AG04450 (cell line): ENCODE data around the gene RNF180. TPM values are rescaled to one million over a fixed set of nuclear protein-coding genes. Genes with fewer than 3 reads are reported as not detected.

Source experiments
- CTCF ChIA-PET: fragments of 300-600, 350-600 bp; formaldehyde crosslinking; extraction: SDS; loops from one replicate; lab custom pipeline; 2022; ENCODE audit warnings: antibody characterized with exemption, inconsistent platforms; lab: Charles Lee
- POLR2A ChIA-PET: fragments of 350-600 bp; formaldehyde crosslinking; extraction: SDS; loops from one replicate; lab custom pipeline; 2021; ENCODE audit warnings: antibody characterized with exemption, inconsistent platforms; lab: Yijun Ruan, JAX
- DNase-seq: peaks from one replicate; pipeline ENCODE4 v3.0.0-alpha.2; 2011; ENCODE audit warnings: low read depth, low spot score
- H3K27ac ChIP-seq: one replicate; pipeline ENCODE4 v1.5.1; 2012; ENCODE audit warnings: low read depth, low read length, control low read depth
- H3K27me3 ChIP-seq: one replicate; pipeline ENCODE4 v1.6.0; 2012; ENCODE audit warnings: low read length; ENCODE audit not compliant: control insufficient read depth, insufficient read depth
- H3K4me3 ChIP-seq: 2 replicates; pipeline ENCODE4 v1.5.1; 2011; ENCODE audit warnings: mild to moderate bottlenecking, low read depth, low read length, control low read depth
- H3K9me3 ChIP-seq: 2 replicates; pipeline ENCODE4 v1.5.1; 2012; ENCODE audit warnings: low read length; ENCODE audit not compliant: control insufficient read depth, insufficient read depth
- polyA plus RNA-seq: library from polyadenylated mRNA; depleted of rRNA; stranded (reverse); fragments of >200 nt; gene quantifications from 2 replicates; pipeline ENCODE4 v1.2.3, GENCODE V29; 2011
- TF ChIP-seq, protein P1 (sequence below): IDR thresholded peaks from 2 replicates; pipeline ENCODE4 v1.5.1; 2011; ENCODE audit warnings: low read depth, low read length, control low read depth, inconsistent platforms

Gene RNF180
- polyA plus RNA-seq, 1 experiment = 0.02 TPM

DNA sequence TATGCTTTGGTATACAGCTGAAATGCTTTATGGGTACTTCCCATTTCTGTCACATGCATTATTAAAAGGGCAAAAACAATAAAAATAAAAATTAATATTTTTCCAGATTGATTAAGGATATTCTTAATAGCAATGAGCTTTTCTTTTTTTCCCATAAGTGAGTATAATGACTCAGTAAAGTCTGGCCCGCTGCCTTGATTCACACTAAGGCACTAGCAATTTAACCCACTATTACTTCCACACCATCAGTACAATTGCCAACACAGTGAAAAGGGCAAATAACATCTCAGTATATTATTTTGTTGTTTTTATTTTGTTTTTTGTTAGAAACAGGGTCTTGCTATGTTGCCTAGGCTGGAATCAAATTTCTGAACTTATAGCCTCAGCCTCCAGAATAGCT is 150.1 kb downstream of the RNF180 start:
- DNase-seq = no peak
- Histone ChIP-seq H3K27ac (no peak overlapping the region), H3K27me3 (no peaks in the 10 kb centered on the region), H3K9me3 (no peaks in the 10 kb centered on the region), H3K4me3 (no peak overlapping the region)
- ChIA-PET CTCF (no interaction called here), POLR2A (no interaction called here)
- TF ChIP-seq, protein P1, sequence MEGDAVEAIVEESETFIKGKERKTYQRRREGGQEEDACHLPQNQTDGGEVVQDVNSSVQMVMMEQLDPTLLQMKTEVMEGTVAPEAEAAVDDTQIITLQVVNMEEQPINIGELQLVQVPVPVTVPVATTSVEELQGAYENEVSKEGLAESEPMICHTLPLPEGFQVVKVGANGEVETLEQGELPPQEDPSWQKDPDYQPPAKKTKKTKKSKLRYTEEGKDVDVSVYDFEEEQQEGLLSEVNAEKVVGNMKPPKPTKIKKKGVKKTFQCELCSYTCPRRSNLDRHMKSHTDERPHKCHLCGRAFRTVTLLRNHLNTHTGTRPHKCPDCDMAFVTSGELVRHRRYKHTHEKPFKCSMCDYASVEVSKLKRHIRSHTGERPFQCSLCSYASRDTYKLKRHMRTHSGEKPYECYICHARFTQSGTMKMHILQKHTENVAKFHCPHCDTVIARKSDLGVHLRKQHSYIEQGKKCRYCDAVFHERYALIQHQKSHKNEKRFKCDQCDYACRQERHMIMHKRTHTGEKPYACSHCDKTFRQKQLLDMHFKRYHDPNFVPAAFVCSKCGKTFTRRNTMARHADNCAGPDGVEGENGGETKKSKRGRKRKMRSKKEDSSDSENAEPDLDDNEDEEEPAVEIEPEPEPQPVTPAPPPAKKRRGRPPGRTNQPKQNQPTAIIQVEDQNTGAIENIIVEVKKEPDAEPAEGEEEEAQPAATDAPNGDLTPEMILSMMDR = no peak

DNA sequence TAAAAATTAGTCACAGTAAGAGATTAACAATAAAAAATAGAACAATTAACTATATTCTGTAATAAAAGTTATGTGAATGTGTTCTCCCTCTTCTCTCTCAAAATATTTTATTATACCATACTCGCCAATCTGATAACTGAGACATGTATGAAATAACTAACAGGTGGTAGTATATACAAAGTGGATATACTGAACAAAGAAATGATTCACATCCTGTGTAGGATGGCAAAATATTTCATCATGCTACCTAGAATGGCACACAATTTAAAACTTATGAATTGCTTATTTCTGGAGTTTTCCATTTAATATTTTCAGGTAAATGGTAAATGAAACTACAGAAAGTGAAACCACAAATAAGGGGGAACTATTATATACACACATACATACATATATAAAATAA is 152.5 kb downstream of the RNF180 start:
- ChIA-PET POLR2A (no interaction called here), CTCF (no interaction called here)
- no peak for DNase-seq
- no peak overlapping the region for H3K27ac ChIP-seq
- no peaks in the 10 kb centered on the region for H3K9me3 ChIP-seq
- H3K27me3 ChIP-seq = no peaks in the 10 kb centered on the region
- no peak overlapping the region for H3K4me3 ChIP-seq
- TF ChIP-seq, protein P1 = no peak

DNA sequence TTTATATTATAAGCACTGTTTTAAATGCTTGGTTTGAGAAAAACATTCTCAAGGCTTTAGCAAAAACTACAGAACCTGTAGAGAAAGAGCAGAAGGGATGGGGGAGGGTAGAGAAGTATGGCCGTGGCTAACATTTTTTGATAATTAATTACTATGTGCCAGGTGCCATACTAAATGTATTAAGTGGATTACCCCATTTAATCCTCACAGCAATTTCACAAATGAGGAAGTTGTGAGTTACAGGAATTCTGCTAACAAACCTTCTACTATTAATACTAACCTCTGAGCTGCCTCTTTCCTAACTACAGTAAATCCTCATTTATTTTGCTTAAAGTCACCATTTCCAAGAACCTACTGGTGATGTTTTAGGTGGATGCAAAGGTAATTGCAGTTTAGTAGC is 157.9 kb downstream of the RNF180 start:
- Histone ChIP-seq H3K9me3 (no peaks in the 10 kb centered on the region), H3K27me3 (no peaks in the 10 kb centered on the region), H3K4me3 (no peak overlapping the region), H3K27ac (no peak overlapping the region)
- no peak for DNase-seq
- POLR2A ChIA-PET = no interaction called here
- TF ChIP-seq, protein P1 = no peak
- CTCF ChIA-PET = no interaction called here

DNA sequence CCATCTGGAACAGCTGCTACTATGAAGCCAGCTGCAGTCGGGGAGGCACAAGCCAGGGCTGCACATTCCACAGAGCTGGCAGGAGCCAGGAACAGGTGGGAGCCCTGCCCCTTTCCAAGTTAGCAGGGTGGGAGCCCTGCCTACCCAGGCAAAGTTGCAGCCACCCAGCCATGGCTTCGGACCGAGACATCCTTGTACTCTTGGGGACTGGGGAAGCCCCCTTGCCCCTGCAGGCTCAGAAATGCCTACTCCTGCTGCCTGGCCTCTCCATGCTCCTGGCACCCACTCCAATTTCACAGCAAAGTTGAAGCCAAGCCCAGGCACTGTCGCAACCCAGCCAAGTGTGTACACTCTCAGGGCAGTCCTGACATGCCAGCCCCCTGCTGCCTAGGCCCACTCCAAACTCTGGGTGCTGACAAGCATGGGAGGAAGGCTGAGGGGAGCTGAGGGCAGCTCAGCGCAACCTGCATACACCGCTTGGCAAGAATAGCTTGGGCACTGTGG is 165.1 kb downstream of the RNF180 start:
- no peak overlapping the region for H3K4me3 ChIP-seq
- ChIA-PET CTCF (no interaction called here), POLR2A (no interaction called here)
- no peak overlapping the region for H3K27ac ChIP-seq
- no peaks in the 10 kb centered on the region for H3K27me3 ChIP-seq
- DNase-seq = no peak
- H3K9me3 ChIP-seq = no peaks in the 10 kb centered on the region; the same call in 1 of the 2 replicates
- TF ChIP-seq, protein P1 = no peak

DNA sequence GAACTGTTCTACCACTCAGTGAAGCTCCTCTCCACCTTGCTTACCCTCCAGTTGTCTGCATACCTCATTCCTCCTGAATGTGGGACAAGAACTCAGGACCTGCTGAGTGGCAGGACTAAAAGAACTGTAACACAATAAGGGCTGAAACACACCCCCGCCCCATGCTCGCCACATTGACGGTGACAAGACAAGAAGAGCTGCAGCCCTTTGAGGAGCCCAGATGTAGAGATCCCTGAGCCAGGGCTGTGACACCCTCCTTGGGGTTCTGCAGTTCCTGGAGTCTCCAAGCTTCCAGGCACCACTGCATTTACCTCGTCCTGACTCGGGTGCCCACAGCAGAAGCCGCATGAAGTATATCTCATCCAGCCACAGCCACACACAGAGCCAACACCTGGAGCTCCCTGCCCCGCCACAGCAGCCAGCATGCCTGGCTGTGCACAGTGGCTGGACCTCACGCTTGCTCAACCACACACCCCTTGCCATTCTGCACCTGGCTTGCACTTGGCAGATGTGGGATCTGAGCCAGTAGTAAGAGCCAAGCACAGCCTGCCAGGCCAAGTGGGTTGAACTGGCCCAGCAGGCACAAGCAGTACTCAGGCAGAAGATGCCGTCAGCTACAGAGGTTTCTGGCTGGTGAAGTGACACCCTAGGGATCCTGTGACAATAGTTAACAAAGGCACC is 166.1 kb downstream of the RNF180 start:
- TF ChIP-seq, protein P1 = no peak
- Histone ChIP-seq H3K27me3 (no peaks in the 10 kb centered on the region), H3K27ac (no peak overlapping the region), H3K4me3 (no peak overlapping the region), H3K9me3 (no peaks in the 10 kb centered on the region; the same call in 1 of the 2 replicates)
- ChIA-PET CTCF (no interaction called here), POLR2A (no interaction called here)
- no peak for DNase-seq
